Calu3 (cell line): ENCODE measurements around the gene SERBP1. TPM values are rescaled to one million over a fixed set of nuclear protein-coding genes. Genes with fewer than 3 reads are reported as not detected.

Experiments
- BruUV-seq: library from RNA; stranded (reverse); fragments of 400-500 nt; replicated peaks from 2 replicates; lab custom pipeline; 2021; lab: Mats Ljungman, UMichigan
- CTCF ChIA-PET: fragments of 300-600 bp; sonication (Branson Sonifier 250); formaldehyde crosslinking; loops from one replicate; lab custom pipeline; 2022; ENCODE audit warnings: antibody characterized with exemption; lab: Charles Lee
- DNase-seq: peaks from one replicate; pipeline ENCODE4 v3.0.0; 2022
- H3K27ac Mint-ChIP-seq: one replicate; pipeline ENCODE4 v1.8.0; 2022; ENCODE audit warnings: mixed read lengths; ENCODE audit not compliant: unreplicated experiment
- H3K27me3 Mint-ChIP-seq: one replicate; pipeline ENCODE4 v1.8.0; 2022; ENCODE audit warnings: mixed read lengths; ENCODE audit not compliant: unreplicated experiment
- H3K36me3 Mint-ChIP-seq: one replicate; pipeline ENCODE4 v1.8.0; 2022; ENCODE audit warnings: mild to moderate bottlenecking, moderate library complexity, mixed read lengths; ENCODE audit not compliant: insufficient read depth, unreplicated experiment
- H3K4me1 Mint-ChIP-seq: one replicate; pipeline ENCODE4 v1.8.0; 2022; ENCODE audit warnings: mild to moderate bottlenecking, low read depth, mixed read lengths; ENCODE audit not compliant: unreplicated experiment
- H3K4me3 Mint-ChIP-seq: one replicate; pipeline ENCODE4 v1.8.0; 2022; ENCODE audit warnings: mild to moderate bottlenecking, low read depth, moderate library complexity, mixed read lengths; ENCODE audit not compliant: unreplicated experiment
- H3K9me3 Mint-ChIP-seq: one replicate; pipeline ENCODE4 v1.8.0; 2022; ENCODE audit warnings: low read depth, mixed read lengths; ENCODE audit not compliant: unreplicated experiment
- intact Hi-C: fragments of 100-400 bp; cut with micrococcal nuclease; formaldehyde crosslinking; loops from one replicate; pipeline ENCODE4 v1.10.0; 2022; ENCODE audit not compliant: unreplicated experiment
- total RNA-seq: library from RNA; stranded (reverse); gene quantifications from 2 replicates; pipeline ENCODE4 v1.2.3, GENCODE V29; 2022
- TF ChIP-seq, protein P1 (sequence below): fragments of 200-600 bp; IDR thresholded peaks from one replicate; pipeline ENCODE4 v1.8.0; 2022; ENCODE audit warnings: antibody characterized with exemption; ENCODE audit not compliant: unreplicated experiment

SERBP1 gene
- total RNA-seq, 1 experiment from 2014 or later, result 226 TPM

DNA sequence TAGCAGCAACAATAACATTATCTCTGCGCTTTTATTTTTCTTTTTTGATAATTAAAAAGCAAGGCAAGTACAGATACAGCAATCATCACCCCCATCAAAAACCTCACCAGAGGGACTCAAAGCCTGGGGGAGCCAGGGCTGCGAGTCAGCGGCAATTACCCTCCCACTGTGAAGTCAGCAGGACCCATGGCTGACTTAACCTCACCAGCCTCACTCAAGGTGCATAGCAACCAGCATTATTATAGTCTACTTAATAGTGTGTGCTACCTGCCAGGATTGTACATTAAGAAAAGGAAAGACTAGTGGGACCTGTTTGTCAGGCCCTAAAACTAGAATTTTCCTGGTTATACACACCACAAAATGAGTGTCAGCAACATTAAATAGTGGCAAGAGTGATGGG is 28.9 kb upstream of the SERBP1 start:
- Mint-ChIP-seq H3K9me3 (no peaks in the 10 kb centered on the region), H3K4me1 (no peaks in the 10 kb centered on the region), H3K27ac (no peak overlapping the region), H3K4me3 (no peak overlapping the region), H3K36me3 (no peaks in the 10 kb centered on the region), H3K27me3 (peaks cover 8% of the 10 kb centered on the region)
- CTCF ChIA-PET, result no interaction called here
- BruUV-seq, result no TSS peak
- TF ChIP-seq, protein P1, sequence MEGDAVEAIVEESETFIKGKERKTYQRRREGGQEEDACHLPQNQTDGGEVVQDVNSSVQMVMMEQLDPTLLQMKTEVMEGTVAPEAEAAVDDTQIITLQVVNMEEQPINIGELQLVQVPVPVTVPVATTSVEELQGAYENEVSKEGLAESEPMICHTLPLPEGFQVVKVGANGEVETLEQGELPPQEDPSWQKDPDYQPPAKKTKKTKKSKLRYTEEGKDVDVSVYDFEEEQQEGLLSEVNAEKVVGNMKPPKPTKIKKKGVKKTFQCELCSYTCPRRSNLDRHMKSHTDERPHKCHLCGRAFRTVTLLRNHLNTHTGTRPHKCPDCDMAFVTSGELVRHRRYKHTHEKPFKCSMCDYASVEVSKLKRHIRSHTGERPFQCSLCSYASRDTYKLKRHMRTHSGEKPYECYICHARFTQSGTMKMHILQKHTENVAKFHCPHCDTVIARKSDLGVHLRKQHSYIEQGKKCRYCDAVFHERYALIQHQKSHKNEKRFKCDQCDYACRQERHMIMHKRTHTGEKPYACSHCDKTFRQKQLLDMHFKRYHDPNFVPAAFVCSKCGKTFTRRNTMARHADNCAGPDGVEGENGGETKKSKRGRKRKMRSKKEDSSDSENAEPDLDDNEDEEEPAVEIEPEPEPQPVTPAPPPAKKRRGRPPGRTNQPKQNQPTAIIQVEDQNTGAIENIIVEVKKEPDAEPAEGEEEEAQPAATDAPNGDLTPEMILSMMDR, result no peak
- no peak for DNase-seq
- intact Hi-C loops, result no loop called here

GRCh38 chr1:67458663-67459062 is 28.5 kb upstream of the SERBP1 start:
- H3K27ac Mint-ChIP-seq, result no peak overlapping the region
- TF ChIP-seq, protein P1, result no peak
- intact Hi-C loops, result no loop called here
- BruUV-seq, result no TSS peak
- CTCF ChIA-PET, result no interaction called here
- no peaks in the 10 kb centered on the region for H3K9me3 Mint-ChIP-seq
- H3K4me3 Mint-ChIP-seq, result no peak overlapping the region
- peaks cover 4% of the 10 kb centered on the region for H3K27me3 Mint-ChIP-seq
- H3K36me3 Mint-ChIP-seq, result no peaks in the 10 kb centered on the region
- no peak for DNase-seq
- H3K4me1 Mint-ChIP-seq, result no peaks in the 10 kb centered on the region

DNA sequence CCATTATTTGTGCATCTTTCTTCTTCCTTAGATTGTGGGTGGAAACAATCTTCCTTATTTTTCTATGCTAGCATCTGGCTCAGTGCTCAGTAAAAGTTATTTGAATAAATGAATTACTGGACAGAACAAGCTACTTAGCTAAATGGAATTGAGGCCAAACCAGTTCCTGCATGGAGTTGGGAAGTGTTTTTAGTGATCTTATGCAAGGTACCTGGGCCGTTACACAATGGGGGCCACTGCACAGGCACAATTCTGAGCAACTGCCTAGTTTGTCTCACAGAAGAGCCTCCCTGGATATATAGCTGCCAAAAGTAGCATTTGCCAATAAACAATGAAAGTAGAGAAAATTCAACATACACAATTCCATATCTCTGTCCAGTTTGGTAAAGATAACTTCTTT is 27.0 kb upstream of the SERBP1 start:
- CTCF ChIA-PET, result no interaction called here

GRCh38 chr1:67451815-67452214 is 21.6 kb upstream of the SERBP1 start:
- Mint-ChIP-seq H3K27me3 (peaks cover 13% of the 10 kb centered on the region), H3K4me3 (no peak overlapping the region), H3K27ac (no peak overlapping the region), H3K4me1 (no peaks in the 10 kb centered on the region), H3K9me3 (no peaks in the 10 kb centered on the region), H3K36me3 (no peaks in the 10 kb centered on the region)
- no TSS peak for BruUV-seq
- TF ChIP-seq, protein P1, result no peak
- intact Hi-C loops, result no loop called here
- CTCF ChIA-PET, result no interaction called here
- DNase-seq, result no peak

More for the DNA sequence above, 27.0 kb upstream of the SERBP1 start:
- no peaks in the 10 kb centered on the region for H3K36me3 Mint-ChIP-seq
- H3K9me3 Mint-ChIP-seq, result no peaks in the 10 kb centered on the region
- H3K27me3 Mint-ChIP-seq, result peaks cover 7% of the 10 kb centered on the region
- intact Hi-C loops, result no loop called here
- H3K4me1 Mint-ChIP-seq, result no peaks in the 10 kb centered on the region
- H3K4me3 Mint-ChIP-seq, result no peak overlapping the region
- no TSS peak for BruUV-seq
- TF ChIP-seq, protein P1, result no peak
- no peak for DNase-seq
- H3K27ac Mint-ChIP-seq, result no peak overlapping the region
